ENCODE measurements around the gene ARL5C.

ARL5C gene

DNA sequence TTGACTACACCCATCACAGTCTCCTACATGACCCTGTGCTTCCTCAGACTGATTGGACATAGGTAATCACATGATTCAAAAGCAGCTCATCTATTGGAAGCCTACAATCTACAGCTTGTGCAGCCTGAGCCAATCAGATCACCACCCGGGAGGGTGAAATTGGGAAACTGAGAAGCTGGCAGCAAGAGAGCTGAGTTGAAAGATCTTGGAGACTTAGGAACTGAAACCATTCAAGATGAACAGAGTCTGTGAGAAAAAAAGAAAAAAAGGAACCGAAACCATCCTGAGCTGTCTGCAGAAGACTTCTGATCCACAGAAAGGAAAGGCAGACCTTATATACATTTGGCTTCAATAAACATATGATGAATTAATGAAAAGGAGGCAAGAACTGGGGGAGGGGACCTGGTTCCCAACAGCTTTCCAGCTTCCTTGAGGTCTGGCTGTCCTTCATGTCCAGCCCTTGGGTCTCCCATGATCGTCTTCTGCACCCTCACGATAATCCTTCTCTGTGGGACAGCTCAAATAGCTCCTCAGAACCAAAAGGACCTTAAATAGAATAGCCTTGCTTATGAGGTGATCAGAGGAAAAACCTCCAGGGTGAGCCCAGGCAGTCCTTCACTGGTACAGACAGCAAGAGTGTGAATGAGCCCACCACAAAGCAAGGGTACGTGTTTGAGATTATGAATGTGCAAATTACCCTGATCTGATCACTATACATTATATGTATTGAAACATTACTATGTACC, 47.1 kb downstream of the ARL5C start:
- TF ChIP-seq, protein P1, sequence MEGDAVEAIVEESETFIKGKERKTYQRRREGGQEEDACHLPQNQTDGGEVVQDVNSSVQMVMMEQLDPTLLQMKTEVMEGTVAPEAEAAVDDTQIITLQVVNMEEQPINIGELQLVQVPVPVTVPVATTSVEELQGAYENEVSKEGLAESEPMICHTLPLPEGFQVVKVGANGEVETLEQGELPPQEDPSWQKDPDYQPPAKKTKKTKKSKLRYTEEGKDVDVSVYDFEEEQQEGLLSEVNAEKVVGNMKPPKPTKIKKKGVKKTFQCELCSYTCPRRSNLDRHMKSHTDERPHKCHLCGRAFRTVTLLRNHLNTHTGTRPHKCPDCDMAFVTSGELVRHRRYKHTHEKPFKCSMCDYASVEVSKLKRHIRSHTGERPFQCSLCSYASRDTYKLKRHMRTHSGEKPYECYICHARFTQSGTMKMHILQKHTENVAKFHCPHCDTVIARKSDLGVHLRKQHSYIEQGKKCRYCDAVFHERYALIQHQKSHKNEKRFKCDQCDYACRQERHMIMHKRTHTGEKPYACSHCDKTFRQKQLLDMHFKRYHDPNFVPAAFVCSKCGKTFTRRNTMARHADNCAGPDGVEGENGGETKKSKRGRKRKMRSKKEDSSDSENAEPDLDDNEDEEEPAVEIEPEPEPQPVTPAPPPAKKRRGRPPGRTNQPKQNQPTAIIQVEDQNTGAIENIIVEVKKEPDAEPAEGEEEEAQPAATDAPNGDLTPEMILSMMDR (IDR thresholded peaks at IDR 0.05; ENCODE audit: borderline replicate concordance, insufficient read depth, low read depth, low read length) = no peak
- no peak overlapping the region for H3K4me3 ChIP-seq (ENCODE audit: low read depth, low read length)

DNA sequence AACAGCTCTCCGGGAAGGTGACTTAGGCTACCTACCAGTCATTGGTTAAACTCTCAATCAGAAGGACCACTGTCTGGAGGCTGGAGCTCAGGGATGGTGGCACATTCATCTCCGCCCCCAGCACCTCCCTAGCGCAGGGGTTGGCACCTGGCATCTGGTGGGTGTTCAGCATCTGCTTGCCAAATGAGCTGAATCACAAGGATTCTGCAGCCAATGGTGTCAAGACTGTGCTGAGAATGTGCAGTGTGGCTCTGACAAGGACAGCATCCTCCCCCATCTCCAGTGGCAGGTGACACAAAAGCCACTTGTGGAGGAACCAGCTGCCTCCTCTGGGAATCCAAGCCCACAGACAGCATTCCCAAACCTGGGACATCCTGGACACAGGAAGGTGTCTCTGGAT, 49.7 kb downstream of the ARL5C start:
- TF ChIP-seq, protein P1 (IDR thresholded peaks at IDR 0.05; ENCODE audit: borderline replicate concordance, insufficient read depth, low read depth, low read length) = no peak
- H3K4me3 ChIP-seq (ENCODE audit: low read depth, low read length) = no peak overlapping the region

DNA sequence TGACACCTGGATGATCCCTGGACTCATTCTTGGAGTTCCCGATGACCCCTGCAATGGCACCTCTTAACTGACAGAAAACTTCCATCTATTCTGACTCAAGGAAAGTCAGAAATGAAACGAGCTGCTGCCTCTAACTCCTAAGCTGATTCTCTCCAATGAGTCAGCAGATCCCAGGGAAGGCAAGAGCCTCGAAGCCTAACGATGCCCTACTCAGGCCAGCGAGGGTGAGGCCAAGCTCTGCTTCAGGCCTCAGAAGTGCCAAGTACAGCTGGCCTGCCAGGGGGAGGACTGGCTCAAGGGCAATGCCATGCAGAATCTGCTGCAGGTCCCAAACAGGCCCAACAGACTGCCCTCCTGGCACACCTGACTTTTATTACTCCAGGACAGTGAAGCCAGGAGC, 50.8 kb downstream of the ARL5C start:
- TF ChIP-seq, protein P1 (IDR thresholded peaks at IDR 0.05; ENCODE audit: borderline replicate concordance, insufficient read depth, low read depth, low read length) = no peak
- no peak overlapping the region for H3K4me3 ChIP-seq (ENCODE audit: low read depth, low read length)

DNA sequence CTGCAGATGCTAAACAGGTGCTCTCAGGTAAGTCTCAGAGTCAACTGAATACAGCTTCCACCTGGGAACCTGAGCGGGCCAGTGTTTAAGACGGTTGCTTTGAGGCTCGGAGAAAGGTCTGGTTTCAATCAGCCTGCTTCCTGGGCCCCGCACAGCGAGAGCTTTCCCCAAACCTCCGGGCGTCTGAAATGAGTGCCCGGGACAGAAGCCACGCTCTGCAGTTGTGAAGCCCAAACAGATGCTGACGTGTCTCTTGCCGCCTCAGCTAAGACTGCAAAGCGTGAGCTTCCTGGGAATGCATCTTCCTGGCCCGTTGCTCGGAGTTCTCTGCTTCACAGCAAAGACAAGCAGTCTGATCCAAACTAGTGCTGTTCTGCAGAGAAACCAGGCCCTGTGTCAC, 51.2 kb downstream of the ARL5C start:
- TF ChIP-seq, protein P1 (IDR thresholded peaks at IDR 0.05; ENCODE audit: borderline replicate concordance, insufficient read depth, low read depth, low read length) = no peak
- H3K4me3 ChIP-seq (ENCODE audit: low read depth, low read length) = no peak overlapping the region

DNA sequence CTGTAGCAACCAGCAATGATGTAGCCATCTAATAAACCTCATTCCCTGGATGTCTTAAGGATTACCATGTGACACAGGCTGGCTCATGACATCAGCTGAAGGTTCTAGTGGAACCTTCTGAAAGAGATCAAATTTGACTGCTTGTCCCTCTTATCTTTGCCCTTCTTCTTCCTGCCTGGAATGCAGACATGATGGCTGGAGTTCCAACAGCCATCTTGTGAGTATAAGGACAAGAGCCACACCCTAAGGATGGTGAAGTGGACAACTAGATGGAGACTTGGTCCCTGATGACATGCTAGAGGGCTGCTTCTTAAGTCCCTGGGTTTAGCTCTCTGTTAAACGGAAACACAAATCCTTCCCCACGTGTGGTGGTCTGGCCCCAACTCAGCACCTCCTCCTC, 52.1 kb downstream of the ARL5C start:
- H3K4me3 ChIP-seq (ENCODE audit: low read depth, low read length) = no peak overlapping the region
- TF ChIP-seq, protein P1 (IDR thresholded peaks at IDR 0.05; ENCODE audit: borderline replicate concordance, insufficient read depth, low read depth, low read length) = no peak

DNA sequence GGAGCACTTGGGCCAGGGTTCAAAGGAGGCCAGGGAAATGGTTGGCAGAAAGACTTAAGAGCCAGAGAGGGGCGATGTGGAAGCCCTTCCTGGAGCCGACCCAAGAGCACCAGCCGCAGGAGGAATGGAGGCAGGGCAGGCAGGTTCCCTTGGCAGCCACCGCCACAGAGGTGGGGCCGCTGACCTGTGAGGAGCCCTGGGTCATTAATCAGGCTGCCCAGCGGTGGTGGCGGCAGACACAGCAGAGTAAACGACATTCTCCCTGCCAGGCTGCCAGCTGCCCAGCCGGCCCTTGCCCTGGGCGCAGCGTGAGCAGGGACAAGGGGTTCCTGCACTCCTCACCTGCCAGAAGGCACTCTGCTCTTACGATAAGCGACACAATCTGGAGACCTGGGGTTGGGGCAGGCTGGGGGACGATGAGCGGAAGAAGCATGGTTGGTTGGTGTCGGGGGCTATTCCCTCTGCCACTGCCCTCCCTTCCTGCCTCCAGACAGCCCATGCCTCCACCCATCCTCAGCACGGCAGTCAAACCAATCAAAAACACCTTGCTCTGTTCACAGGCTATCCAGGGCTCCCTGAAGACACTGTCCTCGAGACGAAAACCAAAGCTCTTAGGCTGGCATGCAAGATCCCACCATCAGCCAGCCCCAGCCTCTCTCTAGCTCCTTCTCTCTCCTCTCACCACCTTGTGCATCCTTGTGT, 55.4 kb downstream of the ARL5C start:
- TF ChIP-seq, protein P1 (IDR thresholded peaks at IDR 0.05; ENCODE audit: borderline replicate concordance, insufficient read depth, low read depth, low read length) = no peak
- no peak overlapping the region for H3K4me3 ChIP-seq (ENCODE audit: low read depth, low read length)

Data from GM12875 (cell line).